NCI-H128 (cell line): ENCODE data around the gene SOST.
"Not testable (repeated sequence)": the region's sequence is repeated elsewhere in the genome, so short reads cannot be mapped to it uniquely, and the experiment has no call there.

Source experiments
- DNase-seq: peaks from one replicate; lab custom pipeline; 2025; ENCODE audit not compliant: unreplicated experiment; lab: John Stamatoyannopoulos, UW

SOST gene

DNA sequence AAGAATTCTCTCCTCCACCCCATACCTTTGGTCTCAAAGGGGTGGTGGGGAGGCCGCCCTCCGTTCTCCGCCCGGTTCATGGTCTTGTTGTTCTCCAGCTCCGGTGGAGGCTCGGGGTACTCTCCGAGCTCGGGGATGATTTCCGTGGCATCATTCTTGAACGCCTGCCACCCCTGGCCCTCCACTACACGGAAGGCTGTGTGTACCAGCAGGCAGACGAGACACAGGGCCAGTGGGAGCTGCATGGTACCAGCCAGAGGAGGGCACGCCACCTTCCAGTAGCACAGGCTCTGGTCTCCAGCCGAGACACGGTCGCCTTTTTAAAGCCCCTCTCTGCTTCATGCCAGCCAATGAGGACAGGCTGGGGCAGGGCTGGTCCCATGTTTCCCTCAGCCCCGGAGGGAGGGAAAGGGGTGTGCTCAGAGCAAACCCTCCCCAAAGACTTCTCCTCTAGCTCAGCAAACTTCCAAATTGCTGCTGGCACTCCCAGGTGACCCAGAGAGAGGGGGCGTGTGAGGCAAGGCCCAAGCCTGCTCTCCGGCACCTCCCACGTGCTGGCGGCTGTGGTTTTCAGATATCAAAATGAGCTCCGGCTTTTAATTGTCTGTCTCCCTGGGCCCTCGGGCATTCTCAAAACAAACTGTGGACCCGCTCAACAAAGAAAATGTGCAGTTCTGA is at the start of gene SOST:
SOST (minus strand) TSS at position 295 of the 678 bp plus-strand sequence; CDS start at position 245, 50 bp downstream.
- DNase-seq = no peak

DNA sequence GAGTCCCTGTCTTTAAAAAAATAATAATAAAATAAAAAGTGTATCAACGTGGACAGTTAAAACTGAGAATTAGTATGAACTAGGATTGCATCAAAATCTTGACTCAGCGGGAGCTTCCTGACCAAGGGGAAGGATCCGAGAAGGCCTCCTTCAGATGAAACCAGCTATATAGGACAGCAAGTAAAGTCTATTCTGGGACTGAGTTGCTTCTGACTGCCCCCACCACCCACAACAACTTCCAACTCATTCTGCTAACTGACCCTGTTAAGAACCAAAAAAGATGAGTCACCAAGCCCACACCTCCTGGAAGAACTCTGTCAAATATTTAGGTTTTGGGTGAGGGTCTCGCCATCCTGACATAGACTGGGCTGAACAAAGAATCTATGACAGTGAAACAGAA is 49.5 kb upstream of the SOST start:
- no peak for DNase-seq

DNA sequence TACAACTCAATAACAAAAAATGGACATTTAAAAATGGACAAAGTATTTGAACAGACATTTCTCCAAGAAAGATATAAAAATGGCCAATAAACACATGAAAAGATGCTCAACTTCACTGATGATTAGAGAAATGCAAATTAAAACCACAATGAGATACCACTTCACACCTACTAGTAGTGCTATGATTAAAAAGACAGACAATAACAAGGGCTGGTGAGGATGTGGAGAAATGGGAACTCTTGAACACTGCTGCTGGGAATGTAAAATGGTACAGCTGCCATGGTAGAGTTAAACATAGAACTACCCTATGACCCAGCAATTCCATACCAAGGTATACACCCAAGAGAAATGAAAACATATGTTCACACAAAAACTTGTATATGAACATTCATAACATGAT is 46.5 kb upstream of the SOST start:
- no peak for DNase-seq

DNA sequence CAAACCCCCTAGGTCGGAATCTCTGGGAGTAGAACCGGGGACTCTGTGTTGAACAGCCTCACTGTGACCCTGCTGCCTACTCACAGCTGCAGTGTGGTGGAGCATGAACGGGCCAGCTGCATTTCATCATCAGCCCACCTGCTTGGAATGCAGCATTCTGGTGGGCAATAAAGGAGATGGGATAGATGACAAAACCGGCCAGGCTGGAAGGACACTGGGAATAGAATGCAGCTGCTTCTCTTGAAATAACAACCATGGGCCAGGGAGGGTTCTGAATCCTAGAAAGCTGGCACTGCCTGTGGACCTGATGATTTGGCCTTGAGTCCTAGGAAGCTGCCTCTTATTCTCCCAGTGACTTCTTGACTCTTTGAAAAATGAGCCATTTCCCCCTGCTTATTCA is 45.2 kb upstream of the SOST start:
- DNase-seq = no peak

DNA sequence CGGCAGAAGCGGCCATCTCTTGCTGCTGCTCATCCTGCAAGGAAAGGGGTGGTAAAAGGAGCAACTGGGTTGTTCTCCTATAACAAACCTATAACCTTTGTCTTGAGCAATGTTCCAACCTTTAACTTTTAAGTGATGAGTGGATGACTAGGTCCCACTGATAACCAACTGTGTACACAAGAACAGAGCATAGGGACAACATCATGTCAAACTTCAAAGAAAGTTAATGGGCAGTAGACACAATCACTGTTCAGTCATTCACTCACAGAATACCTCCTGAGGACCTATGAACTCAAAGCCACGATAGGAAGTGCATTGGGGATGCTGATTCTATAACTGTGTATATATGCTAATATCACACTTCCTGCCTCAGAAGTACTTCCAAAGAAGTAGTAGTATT is 43.3 kb upstream of the SOST start:
- DNase-seq = no peak

DNA sequence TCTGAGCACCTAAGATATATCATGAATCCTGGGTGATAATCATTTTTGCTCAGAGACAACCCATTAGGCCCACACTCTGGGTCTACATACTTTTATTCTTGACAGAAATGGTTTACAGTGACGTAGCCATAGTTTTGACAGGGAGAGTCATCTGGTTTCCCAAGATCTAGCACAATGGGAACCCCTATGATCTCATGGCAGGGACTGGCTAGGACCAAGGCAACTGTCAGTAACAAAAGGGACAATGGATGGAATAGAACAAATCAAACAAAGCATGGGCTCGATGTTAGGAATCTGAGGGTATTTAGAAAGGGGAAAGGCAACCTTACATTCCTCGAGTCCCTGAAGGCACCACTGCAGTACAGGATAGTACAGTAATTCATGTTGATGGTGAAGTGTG is 42.1 kb upstream of the SOST start:
- DNase-seq = no peak

DNA sequence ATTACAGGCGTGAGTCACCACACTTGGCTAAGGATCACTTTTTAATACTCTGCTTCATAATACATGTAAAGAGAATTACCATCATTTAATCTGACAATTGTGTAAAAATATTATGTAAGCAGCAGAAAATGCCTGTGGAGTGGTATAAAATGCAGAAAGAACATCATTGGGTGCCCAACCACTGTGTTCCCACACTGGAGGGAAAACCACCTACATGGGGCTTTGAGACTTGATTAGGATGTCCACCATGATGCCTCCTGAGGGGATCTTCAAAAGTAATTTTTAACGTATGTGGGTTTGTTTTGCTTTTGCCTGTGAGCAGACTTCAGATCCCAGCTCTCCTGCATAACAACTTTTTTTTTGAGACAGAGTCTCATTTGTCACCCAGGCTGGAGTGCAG is 40.5 kb upstream of the SOST start:
- no peak for DNase-seq

DNA sequence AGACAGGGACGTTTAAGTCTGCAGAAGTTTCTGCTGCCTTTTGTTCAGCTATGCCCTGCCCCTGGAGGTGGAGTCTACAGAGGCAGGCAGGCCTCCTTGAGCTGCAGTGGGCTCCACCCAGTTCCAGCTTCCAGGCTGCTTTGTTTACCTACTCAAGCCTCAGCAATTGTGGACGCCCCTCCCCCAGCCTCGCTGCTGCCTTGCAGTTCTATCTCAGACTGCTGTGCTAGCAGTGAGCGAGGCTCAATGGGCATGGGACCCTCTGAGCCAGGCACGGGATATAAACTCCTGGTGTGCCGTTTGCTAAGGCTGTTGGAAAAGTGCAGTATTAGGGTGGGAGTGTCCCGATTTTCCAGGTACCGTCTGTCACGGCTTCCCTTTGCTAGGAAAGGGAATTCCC is 39.4 kb upstream of the SOST start:
- not testable (repeated sequence) for DNase-seq

DNA sequence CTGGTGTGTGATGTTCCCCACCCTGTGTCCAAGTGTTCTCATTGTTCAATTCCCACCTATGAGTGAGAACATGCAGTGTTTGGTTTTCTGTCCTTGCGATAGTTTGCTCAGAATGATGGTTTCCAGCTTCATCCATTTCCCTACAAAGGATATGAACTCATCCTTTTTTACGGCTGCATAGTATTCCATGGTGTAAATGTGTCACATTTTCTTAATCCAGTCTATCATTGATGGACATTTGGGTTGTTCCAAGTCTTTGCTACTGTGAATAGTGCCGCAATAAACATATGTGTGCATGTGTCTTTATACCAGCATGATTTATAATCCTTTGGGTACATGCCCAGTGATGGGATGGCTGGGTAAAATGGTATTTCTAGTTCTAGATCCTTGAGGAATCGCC is 34.1 kb upstream of the SOST start:
- not testable (repeated sequence) for DNase-seq

DNA sequence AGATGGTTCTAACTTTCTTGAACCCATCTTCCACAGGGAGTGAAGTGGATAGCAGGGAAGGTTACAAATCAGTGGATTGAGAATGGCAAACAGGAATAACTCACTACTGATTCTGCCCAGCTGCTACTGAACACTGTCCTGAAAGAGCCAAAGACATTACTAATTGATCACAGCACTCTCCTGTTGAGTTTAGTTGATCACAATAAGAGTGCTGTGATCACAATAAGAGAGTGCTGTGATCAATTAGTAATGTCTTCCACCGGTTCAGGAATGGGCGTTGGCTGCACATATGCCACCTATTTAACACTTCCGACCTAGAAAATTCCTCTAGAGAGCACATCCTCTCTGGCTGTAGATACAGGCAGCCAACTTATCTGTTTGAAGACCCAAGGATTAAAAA is 33.0 kb upstream of the SOST start:
- no peak for DNase-seq

DNA sequence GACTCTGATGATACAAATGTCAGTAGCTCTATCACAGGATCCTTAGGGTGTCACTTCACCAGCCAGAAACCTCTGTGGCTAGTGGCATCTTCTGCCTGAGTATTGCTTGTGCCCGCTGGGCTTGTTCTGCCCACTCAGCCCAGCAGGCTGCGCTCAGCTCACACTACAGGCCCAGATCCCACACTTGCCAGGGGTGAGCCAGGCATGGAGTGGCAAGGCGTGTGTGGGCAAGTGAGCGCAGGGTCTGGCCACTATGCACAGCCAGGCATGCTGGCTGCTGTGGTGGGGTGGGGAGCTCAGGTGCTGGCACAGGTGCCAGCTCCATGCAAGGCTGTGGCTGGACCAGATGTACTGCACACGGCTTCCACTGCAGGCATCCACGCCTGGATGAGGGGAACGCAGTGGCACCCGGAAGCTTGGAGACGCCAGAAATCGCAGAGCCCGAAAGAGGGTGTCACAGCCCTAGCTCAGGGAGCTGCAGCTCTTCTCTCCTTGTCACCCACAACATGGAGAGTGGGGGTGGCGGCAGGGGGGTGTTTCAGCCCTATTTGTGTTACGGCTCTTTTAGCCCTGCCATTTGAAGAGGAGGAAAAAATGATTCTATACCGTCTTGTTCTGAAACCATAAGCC is 31.8 kb upstream of the SOST start:
- DNase-seq = no peak

DNA sequence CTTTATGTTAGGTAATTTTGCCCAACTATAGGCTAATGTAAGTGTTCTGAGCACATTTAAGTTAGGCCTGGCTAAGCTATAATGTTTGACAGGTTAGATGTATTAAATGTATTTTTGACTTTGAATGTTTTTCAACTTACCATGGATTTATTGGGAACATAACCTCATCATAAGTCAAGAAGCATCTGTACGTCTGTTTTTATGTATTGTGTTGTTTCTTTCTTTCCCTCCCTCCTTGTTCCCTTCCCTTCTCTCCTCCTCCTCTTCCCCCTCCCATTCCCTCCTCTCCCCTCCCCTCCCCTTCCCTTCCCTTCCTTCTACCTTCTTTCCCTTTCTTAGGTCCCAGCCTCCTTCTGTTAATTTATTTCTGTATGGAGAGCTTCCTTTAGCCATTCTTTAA is 30.9 kb upstream of the SOST start:
- no peak for DNase-seq

DNA sequence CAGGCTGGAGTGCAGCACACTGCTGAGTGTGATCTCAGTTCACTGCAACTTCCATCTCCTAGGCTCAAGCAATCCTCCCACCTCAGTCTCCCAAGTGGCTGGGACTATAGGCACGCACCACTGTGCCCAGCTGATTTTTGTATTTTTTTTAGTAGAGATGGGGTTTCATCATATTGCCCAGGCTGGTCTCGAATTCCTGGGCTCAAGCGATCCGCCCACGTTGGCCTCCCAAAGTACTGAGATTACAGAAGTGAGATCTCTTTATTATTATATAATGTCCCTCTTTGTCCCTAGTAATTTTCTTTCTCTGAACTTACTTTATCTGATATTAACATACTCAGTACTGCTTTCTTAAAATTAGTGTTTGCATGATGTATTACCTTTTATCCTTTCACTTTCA is 29.9 kb upstream of the SOST start:
- DNase-seq = no peak

DNA sequence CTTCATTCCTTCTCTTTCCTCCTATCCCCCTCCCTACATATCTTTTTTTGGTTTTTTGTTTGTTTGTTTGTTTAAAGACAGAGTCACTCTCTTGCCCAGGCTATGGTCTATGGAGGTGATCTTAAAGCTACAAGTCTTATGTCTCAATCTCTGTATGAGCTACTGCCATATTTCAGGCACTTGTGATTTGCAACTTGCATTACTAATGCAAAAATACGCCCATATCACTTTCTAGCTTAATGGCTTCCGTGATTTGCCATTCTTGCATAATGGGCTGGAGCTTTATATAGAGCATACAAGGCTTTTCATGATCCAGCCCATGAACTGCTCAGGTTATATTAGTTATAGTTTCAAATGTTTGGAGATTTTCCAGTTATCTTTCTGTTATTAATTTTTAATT is 29.1 kb upstream of the SOST start:
- DNase-seq = no peak

DNA sequence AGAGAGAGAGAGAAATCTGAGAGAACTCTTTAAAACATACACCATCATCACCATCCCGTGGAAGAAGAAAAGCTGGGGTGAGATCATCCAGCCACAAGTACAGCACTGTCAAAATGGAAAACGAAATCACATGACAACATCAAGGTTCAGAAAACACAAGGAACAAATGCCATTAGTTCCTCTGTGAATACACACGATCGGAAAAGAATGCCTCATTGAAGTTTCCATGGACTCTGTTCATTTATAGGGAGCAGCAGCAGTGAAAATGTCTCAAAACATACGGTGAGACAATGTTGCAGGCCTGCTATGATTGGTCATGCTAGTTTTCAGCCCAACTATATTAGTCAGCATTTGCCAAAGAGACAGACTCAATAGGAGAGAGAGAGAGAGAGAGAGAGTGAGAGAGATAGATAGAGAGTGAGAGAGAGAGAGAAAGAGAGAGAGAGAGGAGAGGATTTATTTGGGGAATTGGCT is 26.1 kb upstream of the SOST start:
- no peak for DNase-seq

DNA sequence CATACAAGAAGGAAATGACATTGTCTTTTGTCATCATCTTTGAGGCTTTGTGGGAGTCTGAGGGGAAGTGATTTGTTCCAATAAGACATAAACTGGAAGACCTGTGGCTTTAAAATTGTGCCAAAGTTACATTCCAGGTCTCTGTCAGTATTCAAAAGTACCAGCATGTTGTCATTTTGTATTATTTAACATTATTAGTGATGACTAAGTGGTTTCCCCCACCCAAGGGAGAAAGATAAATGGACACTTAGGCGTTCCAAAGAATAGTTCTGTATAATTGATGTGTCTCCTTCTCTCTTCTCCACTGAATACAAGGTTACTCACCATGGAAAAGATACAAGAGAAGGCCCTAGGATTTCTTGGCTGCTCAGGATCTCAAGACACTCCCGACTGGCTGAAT is 25.5 kb upstream of the SOST start:
- no peak for DNase-seq

DNA sequence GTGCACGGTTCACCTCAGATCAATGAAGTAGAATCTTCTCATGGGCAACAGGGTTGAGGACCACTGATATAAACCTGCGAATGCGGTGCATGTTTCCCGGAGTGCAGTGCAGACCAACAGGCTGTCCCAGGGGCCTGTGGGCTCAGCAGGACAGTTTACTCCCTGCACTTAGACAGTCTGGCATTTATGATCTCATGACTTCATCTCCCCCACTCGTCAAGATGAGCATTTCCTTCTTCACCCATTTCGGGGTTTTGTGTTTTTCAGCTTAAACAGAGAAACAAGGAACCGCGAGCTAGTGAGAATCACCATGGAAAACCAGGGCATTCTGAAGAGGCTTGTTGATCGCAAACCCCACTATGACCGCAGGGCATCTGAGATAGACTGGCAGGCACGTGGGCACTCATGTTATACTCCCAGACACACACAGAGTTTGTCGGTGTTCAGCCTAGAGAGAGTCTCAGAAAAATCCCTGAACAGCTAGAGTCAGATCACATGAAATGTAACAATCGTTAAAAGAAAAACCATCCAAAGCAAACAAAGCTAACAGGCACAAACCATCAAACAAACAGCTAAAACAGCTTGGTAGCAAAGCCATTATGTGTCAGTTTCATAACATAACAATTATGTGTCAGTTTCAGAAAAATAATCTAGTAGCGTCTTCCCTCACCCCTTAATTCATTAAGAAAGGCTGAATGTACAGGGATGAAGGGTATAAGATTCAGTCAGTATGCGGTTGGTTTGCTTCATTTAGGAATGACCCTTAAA is 24.5 kb upstream of the SOST start:
- no peak for DNase-seq

DNA sequence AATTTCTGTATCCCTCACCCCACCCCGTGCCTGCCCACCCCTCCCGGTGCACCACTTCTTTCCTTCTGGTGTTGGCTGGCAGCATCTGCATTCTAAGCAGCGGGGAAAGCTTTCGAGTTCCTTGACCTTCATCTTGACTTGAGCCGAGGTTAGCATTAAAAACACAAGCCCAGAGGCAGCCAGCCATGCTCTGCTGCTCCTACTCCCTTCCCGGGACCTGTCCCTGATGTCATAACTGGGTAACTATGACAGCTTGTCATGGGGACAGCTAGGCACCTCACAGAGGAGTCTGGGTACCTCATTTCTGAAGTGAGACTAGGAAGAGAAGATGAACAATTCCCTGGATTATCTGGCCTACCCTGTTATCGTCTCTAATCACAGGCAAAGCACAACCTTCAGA is 21.5 kb upstream of the SOST start, which contains the start of gene CFAP97D1:
CFAP97D1 (plus strand) TSS at position 301 of the 400 bp plus-strand sequence; CDS start at position 329, 28 bp downstream.
- no peak for DNase-seq

DNA sequence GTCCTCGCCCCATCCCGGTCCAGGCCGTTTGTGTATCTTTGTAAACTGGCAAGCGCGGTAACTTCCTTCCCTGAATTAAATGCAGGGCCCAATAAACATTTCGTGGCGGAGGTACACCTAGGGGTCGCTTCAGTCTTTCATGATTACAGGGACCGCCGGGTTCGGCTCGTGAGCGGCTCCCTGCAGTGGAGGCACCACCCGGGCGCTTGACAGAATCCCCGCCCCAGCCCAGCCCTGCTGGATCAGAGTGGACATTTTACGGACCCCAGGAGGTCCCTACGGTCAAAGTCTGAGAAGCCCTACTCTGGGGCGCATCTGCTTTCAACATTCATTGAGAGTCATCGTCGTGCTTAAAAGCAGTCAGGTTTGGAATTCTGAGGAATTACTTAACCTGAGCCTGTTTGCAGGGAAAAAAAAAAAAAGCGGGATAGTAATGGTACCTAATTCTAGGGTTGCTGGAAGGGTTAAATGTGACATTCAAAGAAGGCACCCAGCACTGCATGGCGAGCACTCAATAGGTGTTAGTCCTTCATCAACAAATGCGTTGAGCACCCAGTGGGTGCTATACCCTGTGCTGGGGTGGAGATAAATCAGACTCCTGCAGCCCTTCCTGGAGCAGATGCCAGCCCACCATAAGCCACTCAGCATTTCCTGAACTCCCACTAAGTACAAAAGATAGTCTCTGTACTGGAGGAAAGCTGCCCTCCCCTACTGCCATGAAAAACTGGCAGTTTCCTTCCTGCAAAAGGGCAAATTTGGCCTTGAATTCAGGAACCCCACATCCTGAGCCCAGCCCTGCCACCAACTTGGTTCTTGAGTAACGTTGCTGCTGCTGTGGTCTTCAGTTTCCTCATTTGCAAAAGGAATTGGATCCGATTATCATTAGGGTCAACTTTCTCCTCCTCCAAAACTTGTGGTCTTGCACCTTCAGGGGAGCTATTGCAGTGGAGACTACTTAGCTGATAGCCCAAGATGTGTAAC is 20.8 kb upstream of the SOST start:
- no peak for DNase-seq

DNA sequence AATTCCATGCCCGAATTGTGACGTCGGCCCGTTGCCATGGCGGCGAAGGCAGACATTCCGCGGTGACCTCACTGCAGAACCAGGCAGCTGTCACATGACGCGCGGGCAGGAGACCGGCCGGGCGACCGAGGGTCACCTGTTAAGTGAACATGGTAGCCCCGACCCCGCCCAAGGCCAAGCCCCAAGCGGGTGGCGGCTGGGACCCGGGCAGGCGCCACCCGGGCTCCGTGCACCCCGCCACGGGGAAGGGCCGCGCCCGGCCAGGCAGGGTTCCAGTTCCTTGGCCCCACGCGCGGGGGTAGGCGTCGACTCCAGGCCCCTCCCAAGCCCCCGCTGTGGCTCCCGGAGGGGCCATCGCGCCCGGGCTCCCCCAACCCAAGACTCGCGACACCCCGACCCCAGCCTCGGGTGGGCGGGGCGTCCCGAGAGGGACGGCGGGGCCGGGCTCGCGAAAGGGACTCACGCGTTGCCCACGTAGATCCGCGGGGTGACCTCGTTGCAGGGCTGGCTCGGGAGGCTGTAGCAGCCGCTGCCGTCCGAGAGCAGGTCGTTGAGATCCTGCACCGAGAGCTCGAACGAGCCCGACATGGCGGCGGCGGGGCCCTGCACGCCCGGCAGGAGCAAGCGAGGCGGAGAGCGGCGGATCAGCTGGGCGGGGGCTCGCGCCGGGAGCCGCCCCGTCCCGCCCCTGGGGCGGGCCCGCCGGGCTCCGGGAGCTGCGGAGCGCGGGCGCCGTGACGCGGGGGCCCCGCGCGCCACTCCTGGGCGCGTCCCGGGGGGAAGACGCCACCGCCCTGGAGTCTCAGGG is 19.9 kb upstream of the SOST start, which contains the start of gene DUSP3:
DUSP3 (minus strand) TSS at position 641 of the 808 bp plus-strand sequence; CDS start at position 588, 53 bp downstream.
- no peak for DNase-seq
